GM12878 (cell line): Measurements from ENCODE around the gene USO1. TPM values are rescaled to one million over a fixed set of nuclear protein-coding genes. Genes with fewer than 3 reads are reported as not detected.

Experiments used
- ATAC-seq: fragments of 200-7000 bp; cut with Tn5 transposase; 3 replicates; pipeline ENCODE4 v1.9.1; 2020; ENCODE audit warnings: mild to moderate bottlenecking, moderate library complexity
- BruUV-seq: library from RNA; stranded (reverse); fragments of 400-500 nt; replicated peaks from 2 replicates; lab custom pipeline; 2021; lab: Mats Ljungman, UMichigan
- CTCF ChIA-PET: fragments of 300-600 bp; sonication (Branson Sonifier 250); formaldehyde crosslinking; extraction: SDS; loops from one replicate; lab custom pipeline; 2021; ENCODE audit warnings: inconsistent platforms; lab: Yijun Ruan, JAX
- POLR2A ChIA-PET: fragments of 350-600 bp; formaldehyde crosslinking; extraction: SDS; loops from one replicate; lab custom pipeline; 2021; ENCODE audit warnings: inconsistent platforms; lab: Charles Lee
- RAD21 ChIA-PET: fragments of 300-600 bp; sonication (Branson Sonifier 250); formaldehyde crosslinking; loops from one replicate; lab custom pipeline; 2023; ENCODE audit warnings: antibody characterized with exemption; ENCODE audit not compliant: unreplicated experiment; lab: Charles Lee
- SMC1A ChIA-PET: fragments of 300-600 bp; sonication (Branson Sonifier 250); formaldehyde crosslinking; loops from one replicate; lab custom pipeline; 2023; ENCODE audit not compliant: unreplicated experiment, uncharacterized antibody; lab: Charles Lee
- DNase-seq: peaks from one replicate; pipeline ENCODE4 v3.0.0-alpha.2; 2011; ENCODE audit warnings: low read depth, low spot score
- FAIRE-seq: peaks from 3 replicates; lab custom pipeline; 2011; peaks lifted over from hg19 to GRCh38; lab: Jason Lieb, UNC
- H2AFZ ChIP-seq: 2 replicates; pipeline ENCODE4 v1.6.0; 2011; ENCODE audit warnings: low read depth, low read length, control low read depth; ENCODE audit not compliant: control insufficient read depth
- H3K27ac ChIP-seq: 2 replicates; pipeline ENCODE4 v1.5.1; 2011; ENCODE audit warnings: control low read depth; ENCODE audit not compliant: control insufficient read depth, insufficient read depth
- H3K27me3 ChIP-seq, 2 experiments: replicated peaks in 1 of 2; 2 replicates each; pipeline versions ENCODE4 v1.6.0 to v1.6.1; 2011; ENCODE audit warnings: low read length in 1 of 2; ENCODE audit not compliant: control insufficient read depth in 2 of 2, insufficient read depth in 2 of 2
- H3K36me3 ChIP-seq, 2 experiments: 2 replicates each; pipeline ENCODE4 v1.5.1; 2011; ENCODE audit warnings: low read length in 1 of 2; ENCODE audit not compliant: control insufficient read depth in 2 of 2, insufficient read depth in 2 of 2
- H3K4me1 ChIP-seq: 2 replicates; pipeline ENCODE4 v1.6.1; 2011; ENCODE audit warnings: mild to moderate bottlenecking, low read length, moderate library complexity, mixed read lengths; ENCODE audit not compliant: control insufficient read depth, insufficient read depth
- H3K4me2 ChIP-seq: 2 replicates; pipeline ENCODE4 v1.6.0; 2011; ENCODE audit warnings: control low read depth; ENCODE audit not compliant: control insufficient read depth, insufficient read depth
- H3K4me3 ChIP-seq: fragments of 200-600 bp; sonication (generic); 2 replicates; pipeline ENCODE4 v1.5.1; 2016
- H3K79me2 ChIP-seq: 2 replicates; pipeline ENCODE4 v1.6.0; 2011; ENCODE audit warnings: low read length; ENCODE audit not compliant: control insufficient read depth, insufficient read depth
- H3K9ac ChIP-seq: 2 replicates; pipeline ENCODE4 v1.8.0; 2011; ENCODE audit warnings: low read length, control low read depth, mixed read lengths; ENCODE audit not compliant: control insufficient read depth, insufficient read depth
- H3K9me3 ChIP-seq: replicated peaks from 3 replicates; pipeline ENCODE4 v1.5.1; 2011; ENCODE audit warnings: mild to moderate bottlenecking, low read length; ENCODE audit not compliant: control insufficient read depth, insufficient read depth
- H4K20me1 ChIP-seq: 2 replicates; pipeline ENCODE4 v1.6.0; 2011; ENCODE audit not compliant: control insufficient read depth, insufficient read depth
- BCLAF1 ChIP-seq: fragments of 450-650 bp; IDR thresholded peaks from 2 replicates; pipeline ENCODE4 v1.6.1; 2017; ENCODE audit warnings: antibody characterized with exemption, mild to moderate bottlenecking, moderate library complexity
- CBX5 ChIP-seq: sonication (generic); IDR thresholded peaks from 2 replicates; pipeline ENCODE4 v1.6.1; 2016; ENCODE audit warnings: low read depth, moderate library complexity, mild to moderate bottlenecking, inconsistent platforms
- CUX1 ChIP-seq: IDR thresholded peaks from 2 replicates; pipeline ENCODE4 v1.6.1; 2012; ENCODE audit warnings: improper control_type of control experiment, low read depth, low read length; ENCODE audit not compliant: insufficient replicate concordance
- EED ChIP-seq: sonication (generic); IDR thresholded peaks from 2 replicates; pipeline ENCODE4 v1.6.1; 2016; ENCODE audit warnings: antibody characterized with exemption, low read depth
- HCFC1 ChIP-seq: fragments of 150-350 bp; IDR thresholded peaks from 2 replicates; pipeline ENCODE4 v1.6.1; 2014; ENCODE audit warnings: low read length
- IRF3 ChIP-seq: fragments of 450-650 bp; IDR thresholded peaks from 2 replicates; pipeline ENCODE4 v1.6.1; 2014; ENCODE audit warnings: mild to moderate bottlenecking
- JUNB ChIP-seq: IDR thresholded peaks from 2 replicates; pipeline ENCODE4 v1.6.1; 2016; ENCODE audit warnings: antibody characterized with exemption, mild to moderate bottlenecking
- PKNOX1 ChIP-seq: fragments of 450-650 bp; IDR thresholded peaks from 2 replicates; pipeline ENCODE4 v1.6.1; 2016; ENCODE audit warnings: mild to moderate bottlenecking
- POLR2A ChIP-seq: IDR thresholded peaks from 2 replicates; pipeline ENCODE4 v1.6.1; 2011; ENCODE audit warnings: low read depth, mild to moderate bottlenecking, low read length
- RBBP5 ChIP-seq: fragments of 200-600 bp; sonication (generic); conservative IDR thresholded peaks from 2 replicates; pipeline ENCODE4 v1.6.1; 2016
- SPI1 ChIP-seq: IDR thresholded peaks from 2 replicates; pipeline ENCODE4 v1.6.1; 2011; ENCODE audit warnings: low read depth, mild to moderate bottlenecking, low read length, moderate library complexity, borderline replicate concordance; ENCODE audit not compliant: insufficient read depth
- ZNF274 ChIP-seq: IDR thresholded peaks from one replicate; pipeline ENCODE4 v1.8.0; 2011; ENCODE audit not compliant: insufficient read length, insufficient read depth
- WGBS: methylation state at CpG from one replicate; pipeline ENCODE4 v1.1.6; 2016; ENCODE audit warnings: low lambda C conversion rate; ENCODE audit not compliant: insufficient replicate concordance, insufficient coverage; ENCODE audit errors: missing lambda C conversion rate; 5-methylcytosine and 5-hydroxymethylcytosine counted together
- in situ Hi-C: fragments of 300-500 bp; cut with MboI; formaldehyde crosslinking; loops from 9 replicates; pipeline ENCODE4 v1.14.3; 2018; ENCODE audit warnings: mixed read lengths
- intact Hi-C: fragments of 100-400 bp; cut with micrococcal nuclease; formaldehyde crosslinking; loops from one replicate; pipeline ENCODE4 v1.14.2; 2022; ENCODE audit not compliant: unreplicated experiment
- polyA plus RNA-seq, 11 experiments: library from polyadenylated mRNA; depleted of rRNA in 4 of 11; unstranded in 6 of 11; stranded (reverse) in 5 of 11; fragments of >200 nt; fragmentation: Nextera tagmentation in 4 of 11; fragmentation: Illumina TruSeq in 1 of 11; extraction: Ambion mirVana in 4 of 11; extraction: Trizol in 1 of 11; gene quantifications; 1 replicate in 1 of 11; 2 replicates in 10 of 11; pipeline versions ENCODE4 v1.2.1 to v1.2.3, GENCODE V29; 2011 to 2016; ENCODE audit warnings: inconsistent platforms in 2 of 11, missing spikeins in 2 of 11, low read depth in 1 of 11
- total RNA-seq, 4 experiments: library from RNA; depleted of rRNA in 3 of 4; stranded (reverse); fragments of >200 nt in 3 of 4; fragmentation: Illumina TruSeq in 1 of 4; extraction: Trizol in 1 of 4; gene quantifications; 2 replicates each; pipeline versions ENCODE4 v1.2.1 to v1.2.3, GENCODE V29; 2013 to 2021

USO1 gene
- total and polyA plus RNA-seq, 10 of the 15 experiments (the other 5 are each of a cell fraction or from before 2014, with no cell fraction given), result 19.4 to 79.7 (median 59.6) TPM

GRCh38 chr4:75786526-75786925, 62.1 kb downstream of the USO1 start:
- TF ChIP-seq POLR2A (no peak), PKNOX1 (no peak), SPI1 (no peak), JUNB (no peak), IRF3 (no peak), BCLAF1 (no peak), RBBP5 (no peak), ZNF274 (no peak), CUX1 (no peak), EED (no peak), HCFC1 (no peak), CBX5 (no peak)
- ATAC-seq (no peak), DNase-seq (no peak), FAIRE-seq (no peak)
- intact Hi-C loops (no loop called here), in situ Hi-C loops (no loop called here)
- Histone ChIP-seq H2AFZ (no peak overlapping the region), H3K9me3 (no peaks in the 10 kb centered on the region), H3K27me3 (no peaks in the 10 kb centered on the region), H4K20me1 (no peaks in the 10 kb centered on the region), H3K9ac (no peak overlapping the region), H3K4me1 (no peaks in the 10 kb centered on the region), H3K79me2 (no peaks in the 10 kb centered on the region), H3K27ac (no peak overlapping the region), H3K4me3 (no peak overlapping the region), H3K36me3 (peaks cover 0 to 23% of the 10 kb centered on the region in 2 experiments; a peak in 3 of 4 replicates), H3K4me2 (no peak overlapping the region)
- 100% methylated on average over 1 of the region's 1 CpG for WGBS
- no TSS peak for BruUV-seq
- CTCF ChIA-PET, result interaction anchor here (1.4 kb wide), 1 partner anchor 10 kb away, joined by 5 read pairs; no protein-coding TSS in a partner anchor
- SMC1A ChIA-PET, result no interaction called here
- POLR2A ChIA-PET, result no interaction called here
- RAD21 ChIA-PET, result no interaction called here
